Stomach (tissue), 9 donors: ENCODE results near the gene TFF2. TPM values are rescaled to one million over a fixed set of nuclear protein-coding genes. Genes with fewer than 3 reads are reported as not detected.

ENCODE experiments used
- DNase-seq, 2 donors: peaks; one replicate each; pipeline versions ENCODE4 v3.0.0 to v3.0.0-alpha.2; 2013 to 2019
- H3K27ac ChIP-seq, 5 donors: fragments of 200-600 bp in 4 of 5; sonication (generic) in 4 of 5; one replicate each; pipeline ENCODE4 v1.5.1; 2013 to 2019; ENCODE audit warnings: mild to moderate bottlenecking in 1 of 5, moderate library complexity in 1 of 5
- H3K27me3 ChIP-seq, 3 donors: fragments of 200-600 bp; sonication (generic); one replicate each; pipeline ENCODE4 v1.5.1; 2017 to 2019; ENCODE audit warnings: mixed run types in 1 of 3
- H3K36me3 ChIP-seq, 4 donors: fragments of 200-600 bp; sonication (generic); 1 replicate in 3 of 4; 2 replicates in 1 of 4; pipeline ENCODE4 v1.5.1; 2016 to 2019
- H3K4me1 ChIP-seq, 4 donors: fragments of 200-600 bp; sonication (generic); one replicate each; pipeline ENCODE4 v1.5.1; 2016 to 2019
- H3K4me3 ChIP-seq, 4 donors: fragments of 200-600 bp; sonication (generic) in 3 of 4; one replicate each; pipeline ENCODE4 v1.5.1; 2016 to 2019; ENCODE audit warnings: mild to moderate bottlenecking in 1 of 4
- H3K9me3 ChIP-seq, 4 donors: fragments of 200-600 bp; sonication (generic); one replicate each; pipeline ENCODE4 v1.5.1; 2016 to 2019
- CTCF ChIP-seq, 7 experiments: fragments of 450-650 bp in 4 of 7; fragments of 200-600 bp in 3 of 7; sonication (generic) in 3 of 7; IDR thresholded peaks; one replicate each; pipeline ENCODE4 v1.5.1; 2016 to 2019; ENCODE audit warnings: antibody characterized with exemption in 7 of 7, control low read depth in 2 of 7, mild to moderate bottlenecking in 1 of 7
- EP300 ChIP-seq: sonication (generic); formaldehyde crosslinking; IDR thresholded peaks from one replicate; pipeline ENCODE4 v1.6.1; 2017; ENCODE audit warnings: antibody characterized with exemption
- POLR2A ChIP-seq, 4 donors: fragments of 450-650 bp; IDR thresholded peaks; one replicate each; pipeline ENCODE4 v1.6.1; 2016; ENCODE audit warnings: antibody characterized with exemption in 4 of 4, control low read depth in 2 of 4, mild to moderate bottlenecking in 1 of 4, moderate library complexity in 1 of 4
- POLR2AphosphoS5 ChIP-seq, 3 donors: sonication (generic); formaldehyde crosslinking; IDR thresholded peaks; one replicate each; pipeline ENCODE4 v1.6.1; 2016; ENCODE audit warnings: antibody characterized with exemption in 3 of 3
- WGBS, 5 donors: extraction: QIAGEN DNeasy Blood & Tissue Kit in 3 of 5; methylation state at CpG; one replicate each; pipeline versions ENCODE4 v1.1.5 to v1.1.7; 2013 to 2018; 5-methylcytosine and 5-hydroxymethylcytosine counted together
- intact Hi-C: fragments of 100-400 bp; cut with DNase I; formaldehyde crosslinking; loops from one replicate; pipeline ENCODE4 v1.15.1; 2023; ENCODE audit warnings: low total_unique reads
- polyA plus RNA-seq, 3 donors: library from polyadenylated mRNA; stranded (reverse); fragments of 200-250 nt; gene quantifications; one replicate each; pipeline ENCODE4 v1.2.3, GENCODE V29; 2013
- total RNA-seq, 5 donors: library from RNA; depleted of rRNA; stranded (reverse); fragments of >200 nt; gene quantifications; one replicate each; pipeline versions ENCODE4 v1.1.0 to v1.2.3, GENCODE V29; 2014 to 2016
- donor health status: healthy with polysubstance abuse.
- donor health status: Bipolar disorder and iron deficiency.
- donor health status: healthy.

Gene TFF2
- total and polyA plus RNA-seq, 8 donors, result 2.3 to 2,979 (median 1,062) TPM

GRCh38 chr21:42340187-42341050, 10.4 kb downstream of the TFF2 start:
- no peak for DNase-seq
- H3K27ac ChIP-seq, result no peak overlapping the region
- TF ChIP-seq CTCF (IDR thresholded peaks at IDR 0.05) (no peak), POLR2A (IDR thresholded peaks at IDR 0.05) (no peak), POLR2AphosphoS5 (IDR thresholded peaks at IDR 0.05) (no peak), EP300 (no peak)
- H3K36me3 ChIP-seq, result no peaks in the 10 kb centered on the region
- no peak overlapping the region for H3K4me3 ChIP-seq
- intact Hi-C loops, result loop anchor here (10.0 kb wide), 1 partner anchor 104 kb away; no protein-coding TSS in a partner anchor
- H3K9me3 ChIP-seq, result no peaks in the 10 kb centered on the region
- WGBS, 5 donors, result 81 to 89% (median 84%) methylated on average over 24 of the region's 24 CpGs
- peaks cover 4 to 18% (median 14%) of the 10 kb centered on the region in 4 donors for H3K4me1 ChIP-seq
- H3K27me3 ChIP-seq, result peaks cover 0 to 6% (median 0%) of the 10 kb centered on the region in 3 donors

- Histone ChIP-seq H3K4me3 (no peak overlapping the region), H3K27ac (peak overlapping the region in 1 of 5 donors; percentile 78), H3K9me3 (no peaks in the 10 kb centered on the region), H3K4me1 (peaks cover 4 to 18% (median 14%) of the 10 kb centered on the region in 4 donors), H3K27me3 (peaks cover 0 to 18% (median 0%) of the 10 kb centered on the region in 3 donors), H3K36me3 (no peaks in the 10 kb centered on the region)
- 86 to 93% (median 91%) methylated on average over 15 to 17 of the region's 17 CpGs for WGBS, 5 donors
- TF ChIP-seq EP300, result no peak
- no peak for TF ChIP-seq POLR2A (IDR thresholded peaks at IDR 0.05)
- no peak for TF ChIP-seq POLR2AphosphoS5 (IDR thresholded peaks at IDR 0.05)
- TF ChIP-seq CTCF (IDR thresholded peaks at IDR 0.05), result no peak
- intact Hi-C loops, result no loop called here
- no peak for DNase-seq
These were observed 11.8 kb downstream of the TFF2 start for GRCh38 chr21:42338729-42339715.

- H3K4me3 ChIP-seq, result no peak overlapping the region
- H3K27ac ChIP-seq, result peak overlapping the region in 3 of 5 donors; percentile 16 to 78 (median 42)
- TF ChIP-seq EP300 (no peak), POLR2AphosphoS5 (IDR thresholded peaks at IDR 0.05) (peak in 2 of 3 donors; percentile 50 to 73), CTCF (IDR thresholded peaks at IDR 0.05) (peak in 5 of 7 experiments; percentile 52 to 77 (median 73)), POLR2A (IDR thresholded peaks at IDR 0.05) (no peak)
- peak; percentile 90 to 95 for DNase-seq
- H3K9me3 ChIP-seq, result no peaks in the 10 kb centered on the region
- H3K27me3 ChIP-seq, result peaks cover 0 to 25% (median 0%) of the 10 kb centered on the region in 3 donors
- peaks cover 4 to 18% (median 14%) of the 10 kb centered on the region in 4 donors for H3K4me1 ChIP-seq
- no peaks in the 10 kb centered on the region for H3K36me3 ChIP-seq
- intact Hi-C loops, result no loop called here
- WGBS, 5 donors, result 18 to 32% (median 28%) methylated on average over 22 to 23 of the region's 23 CpGs
These were observed 12.7 kb downstream of the TFF2 start for GRCh38 chr21:42337830-42338728.
